Activated CD4-positive, alpha-beta T cell treated with anti-CD3 and anti-CD28 coated beads, Interleukin-2, amount 10 ng/mL, durations not matched to agents 24 days and 14 days (primary cell): ENCODE measurements around the gene MED12L. TPM values are rescaled to one million over a fixed set of nuclear protein-coding genes. Genes with fewer than 3 reads are reported as not detected.

ENCODE experiments used
- DNase-seq: peaks from one replicate; pipeline ENCODE4 v3.0.0; 2022
- H3K27ac Mint-ChIP-seq: one replicate; pipeline ENCODE4 v1.8.0; 2022; ENCODE audit warnings: mild to moderate bottlenecking, mixed read lengths
- H3K27me3 Mint-ChIP-seq: one replicate; pipeline ENCODE4 v1.8.0; 2022; ENCODE audit warnings: mixed read lengths
- H3K36me3 Mint-ChIP-seq: one replicate; pipeline ENCODE4 v1.8.0; 2022; ENCODE audit warnings: low read depth, mild to moderate bottlenecking, mixed read lengths
- H3K4me1 Mint-ChIP-seq: one replicate; pipeline ENCODE4 v1.8.0; 2021; ENCODE audit warnings: mixed read lengths
- H3K4me3 Mint-ChIP-seq: one replicate; pipeline ENCODE4 v1.8.0; 2022; ENCODE audit warnings: mild to moderate bottlenecking, moderate library complexity, mixed read lengths
- H3K9me3 Mint-ChIP-seq: one replicate; pipeline ENCODE4 v1.8.0; 2021; ENCODE audit warnings: mixed read lengths
- intact Hi-C: fragments of 100-400 bp; cut with micrococcal nuclease; formaldehyde crosslinking; loops from one replicate; pipeline ENCODE4 v1.15.1; 2023
- total RNA-seq: library from RNA; stranded (reverse); gene quantifications from 2 replicates; pipeline ENCODE4 v1.2.3, GENCODE V29; 2022

The MED12L gene
- total RNA-seq, 1 donor from 2014 or later: 4.9 TPM

- Mint-ChIP-seq H3K27me3 (no peaks in the 10 kb centered on the region), H3K9me3 (no peaks in the 10 kb centered on the region), H3K27ac (peak overlapping the region; percentile 81), H3K4me1 (peaks cover 47% of the 10 kb centered on the region), H3K4me3 (no peak overlapping the region), H3K36me3 (no peaks in the 10 kb centered on the region)
- DNase-seq: no peak
- intact Hi-C loops: loop anchor here (1.0 to 10.0 kb wide), 5 partner anchors 15 to 199 kb away; partner anchors contain the start of genes GPR87 and MED12L
Observed at GRCh38 chr3:151283387-151283786, 197.9 kb downstream of the MED12L start.

GRCh38 chr3:151283907-151284461 is 198.5 kb downstream of the MED12L start:
- intact Hi-C loops: loop anchor here (1.0 to 10.0 kb wide), 7 partner anchors 15 to 199 kb away; partner anchors contain the start of genes GPR87 and MED12L
- H3K4me3 Mint-ChIP-seq: peak overlapping the region; percentile 63
- DNase-seq: peak; percentile 82

GRCh38 chr3:151285940-151286339 is 200.5 kb downstream of the MED12L start:
- no peak overlapping the region for H3K4me3 Mint-ChIP-seq
- H3K27ac Mint-ChIP-seq: no peak overlapping the region
- peak; percentile 53 for DNase-seq
- H3K4me1 Mint-ChIP-seq: peaks cover 30% of the 10 kb centered on the region
- H3K9me3 Mint-ChIP-seq: no peaks in the 10 kb centered on the region
- intact Hi-C loops: loop anchor here (10.0 kb wide), 1 partner anchor 201 kb away; the partner anchor contains the start of gene MED12L
- no peaks in the 10 kb centered on the region for H3K27me3 Mint-ChIP-seq
- H3K36me3 Mint-ChIP-seq: no peaks in the 10 kb centered on the region

More at GRCh38 chr3:151283907-151284461, 198.5 kb downstream of the MED12L start:
- Mint-ChIP-seq H3K4me1 (peaks cover 41% of the 10 kb centered on the region), H3K27ac (peak overlapping the region; percentile 80), H3K27me3 (no peaks in the 10 kb centered on the region), H3K9me3 (no peaks in the 10 kb centered on the region), H3K36me3 (no peaks in the 10 kb centered on the region)

GRCh38 chr3:151289445-151289844 is 204.0 kb downstream of the MED12L start:
- intact Hi-C loops: loop anchor here (10.0 kb wide), 1 partner anchor 205 kb away; the partner anchor contains the start of gene MED12L
- H3K36me3 Mint-ChIP-seq: no peaks in the 10 kb centered on the region
- H3K4me3 Mint-ChIP-seq: no peak overlapping the region
- H3K4me1 Mint-ChIP-seq: peaks cover 3% of the 10 kb centered on the region
- DNase-seq: no peak
- no peak overlapping the region for H3K27ac Mint-ChIP-seq
- peaks cover 5% of the 10 kb centered on the region for H3K27me3 Mint-ChIP-seq
- no peaks in the 10 kb centered on the region for H3K9me3 Mint-ChIP-seq

GRCh38 chr3:151290673-151291072 is 205.2 kb downstream of the MED12L start:
- Mint-ChIP-seq H3K27ac (no peak overlapping the region), H3K27me3 (peaks cover 14% of the 10 kb centered on the region), H3K4me3 (no peak overlapping the region), H3K4me1 (no peaks in the 10 kb centered on the region), H3K36me3 (no peaks in the 10 kb centered on the region), H3K9me3 (no peaks in the 10 kb centered on the region)
- intact Hi-C loops: loop anchor here (1.0 to 10.0 kb wide), 4 partner anchors 38 to 628 kb away; no protein-coding TSS in a partner anchor
- peak; percentile 54 for DNase-seq

- H3K4me3 Mint-ChIP-seq: no peak overlapping the region
- no peaks in the 10 kb centered on the region for H3K36me3 Mint-ChIP-seq
- peaks cover 28% of the 10 kb centered on the region for H3K27me3 Mint-ChIP-seq
- H3K4me1 Mint-ChIP-seq: no peaks in the 10 kb centered on the region
- H3K9me3 Mint-ChIP-seq: no peaks in the 10 kb centered on the region
- H3K27ac Mint-ChIP-seq: no peak overlapping the region
- intact Hi-C loops: loop anchor here (10.0 kb wide), 1 partner anchor 122 kb away; no protein-coding TSS in a partner anchor
- peak; percentile 45 for DNase-seq
Observed at GRCh38 chr3:151293127-151293526, 207.7 kb downstream of the MED12L start.

GRCh38 chr3:151296226-151296625 is 210.8 kb downstream of the MED12L start:
- intact Hi-C loops: loop anchor here (10.0 kb wide), 1 partner anchor 119 kb away; no protein-coding TSS in a partner anchor
- Mint-ChIP-seq H3K9me3 (no peaks in the 10 kb centered on the region), H3K4me3 (no peak overlapping the region), H3K27ac (no peak overlapping the region), H3K36me3 (no peaks in the 10 kb centered on the region), H3K4me1 (peaks cover 5% of the 10 kb centered on the region), H3K27me3 (peaks cover 36% of the 10 kb centered on the region)
- peak; percentile 44 for DNase-seq

- intact Hi-C loops: loop anchor here (10.0 kb wide), 1 partner anchor 117 kb away; no protein-coding TSS in a partner anchor
- H3K36me3 Mint-ChIP-seq: no peaks in the 10 kb centered on the region
- H3K27ac Mint-ChIP-seq: no peak overlapping the region
- DNase-seq: peak; percentile 14
- peaks cover 33% of the 10 kb centered on the region for H3K27me3 Mint-ChIP-seq
- no peaks in the 10 kb centered on the region for H3K9me3 Mint-ChIP-seq
- H3K4me3 Mint-ChIP-seq: no peak overlapping the region
- H3K4me1 Mint-ChIP-seq: peaks cover 13% of the 10 kb centered on the region
Observed at GRCh38 chr3:151297429-151297828, 212.0 kb downstream of the MED12L start.

GRCh38 chr3:151299006-151299405 is 213.5 kb downstream of the MED12L start:
- H3K4me3 Mint-ChIP-seq: no peak overlapping the region
- peaks cover 18% of the 10 kb centered on the region for H3K4me1 Mint-ChIP-seq
- H3K36me3 Mint-ChIP-seq: no peaks in the 10 kb centered on the region
- no peak overlapping the region for H3K27ac Mint-ChIP-seq
- intact Hi-C loops: loop anchor here (10.0 kb wide), 1 partner anchor 116 kb away; no protein-coding TSS in a partner anchor
- peaks cover 33% of the 10 kb centered on the region for H3K27me3 Mint-ChIP-seq
- H3K9me3 Mint-ChIP-seq: peaks cover 7% of the 10 kb centered on the region
- DNase-seq: no peak

- H3K4me3 Mint-ChIP-seq: no peak overlapping the region
Observed at GRCh38 chr3:151300539-151300938, 215.1 kb downstream of the MED12L start.

GRCh38 chr3:151301787-151302186 is 216.3 kb downstream of the MED12L start:
- DNase-seq: no peak
- Mint-ChIP-seq H3K9me3 (peaks cover 7% of the 10 kb centered on the region), H3K4me1 (peaks cover 41% of the 10 kb centered on the region), H3K27ac (peak overlapping the region; percentile 17), H3K4me3 (no peak overlapping the region), H3K27me3 (peaks cover 18% of the 10 kb centered on the region), H3K36me3 (no peaks in the 10 kb centered on the region)
- intact Hi-C loops: loop anchor here (1.0 to 10.0 kb wide), 2 partner anchors 17 to 917 kb away; no protein-coding TSS in a partner anchor

More at GRCh38 chr3:151300539-151300938, 215.1 kb downstream of the MED12L start:
- no peaks in the 10 kb centered on the region for H3K36me3 Mint-ChIP-seq
- H3K4me1 Mint-ChIP-seq: peaks cover 28% of the 10 kb centered on the region
- no peak overlapping the region for H3K27ac Mint-ChIP-seq
- H3K27me3 Mint-ChIP-seq: peaks cover 24% of the 10 kb centered on the region
- H3K9me3 Mint-ChIP-seq: peaks cover 7% of the 10 kb centered on the region
- intact Hi-C loops: loop anchor here (10.0 kb wide), 1 partner anchor 916 kb away; no protein-coding TSS in a partner anchor
- DNase-seq: peak; percentile 41

- no peaks in the 10 kb centered on the region for H3K36me3 Mint-ChIP-seq
- no peak overlapping the region for H3K4me3 Mint-ChIP-seq
- peaks cover 7% of the 10 kb centered on the region for H3K9me3 Mint-ChIP-seq
- intact Hi-C loops: loop anchor here (2.0 to 10.0 kb wide), 3 partner anchors 17 to 919 kb away; no protein-coding TSS in a partner anchor
- no peak for DNase-seq
- H3K27ac Mint-ChIP-seq: peak overlapping the region; percentile 10
- peaks cover 6% of the 10 kb centered on the region for H3K27me3 Mint-ChIP-seq
- peaks cover 48% of the 10 kb centered on the region for H3K4me1 Mint-ChIP-seq
Observed at GRCh38 chr3:151303751-151304150, 218.3 kb downstream of the MED12L start.

- Mint-ChIP-seq H3K27ac (peak overlapping the region; percentile 80), H3K9me3 (peaks cover 7% of the 10 kb centered on the region), H3K4me1 (peaks cover 50% of the 10 kb centered on the region), H3K36me3 (no peaks in the 10 kb centered on the region), H3K4me3 (peak overlapping the region; percentile 13), H3K27me3 (peaks cover 2% of the 10 kb centered on the region)
- DNase-seq: peak; percentile 65
- intact Hi-C loops: loop anchor here (1.0 to 10.0 kb wide), 10 partner anchors 11 to 920 kb away; partner anchors contain the start of genes GPR171, GPR87 and SIAH2
Observed at GRCh38 chr3:151305060-151305774, 219.8 kb downstream of the MED12L start.
